ENCODE results near the gene B3GALT2. TPM values are rescaled to one million over a fixed set of nuclear protein-coding genes. Genes with fewer than 3 reads are reported as not detected.

The B3GALT2 gene
- total and polyA plus RNA-seq, 9 of the 15 experiments (the other 6 are each of a cell fraction or from before 2014, with no cell fraction given) = 0.03 TPM; not detected in 8

DNA sequence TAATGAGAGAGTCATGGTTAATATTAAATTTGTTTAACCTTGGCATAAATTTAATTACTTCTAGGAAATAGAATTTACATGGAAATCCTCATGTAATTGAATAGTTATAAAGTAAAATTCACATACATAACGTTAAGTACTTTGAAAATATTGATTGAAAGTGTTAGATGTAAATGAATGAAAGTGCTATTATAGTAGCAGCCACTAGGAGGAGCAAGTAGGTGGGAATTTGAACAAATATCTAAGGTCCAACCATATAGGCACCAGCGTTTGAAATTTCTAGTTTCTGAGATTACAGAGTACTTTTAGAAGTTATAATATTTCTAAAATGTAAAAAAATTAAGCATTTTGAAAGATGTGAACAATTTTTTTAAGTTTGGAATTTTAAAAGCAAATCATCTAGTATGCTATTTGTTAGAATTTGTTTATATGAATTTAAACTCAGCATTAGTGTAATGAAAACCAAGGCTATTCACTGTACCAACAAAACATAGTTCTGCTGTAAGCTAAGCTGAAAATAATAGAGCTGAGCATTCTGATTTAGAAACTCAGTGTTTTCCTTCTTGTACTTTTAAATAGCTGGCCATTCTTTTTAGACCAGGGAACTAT is 3.3 kb downstream of the B3GALT2 start (continued):
- TF ChIP-seq ZNF212 (CRISPR knock-in tag; IDR thresholded peaks at IDR 0.05) (no peak), FOXA3 (CRISPR knock-in tag; conservative IDR thresholded peaks at IDR 0.05 in 1 of 2, IDR thresholded peaks at IDR 0.05 in 1 of 2) (no peak), JUN (IDR thresholded peaks at IDR 0.05; ENCODE audit: borderline replicate concordance, low read depth, low read length) (no peak), JUN (CRISPR knock-in tag; IDR thresholded peaks at IDR 0.05; ENCODE audit: borderline replicate concordance) (no peak), ZNF589 (CRISPR knock-in tag; IDR thresholded peaks at IDR 0.05; ENCODE audit: low read depth) (no peak), ZNF561 (CRISPR knock-in tag; conservative IDR thresholded peaks at IDR 0.05) (no peak), POLR3A (IDR thresholded peaks at IDR 0.05; ENCODE audit: borderline replicate concordance, extremely low read depth, insufficient read depth, insufficient read length) (no peak), ZZZ3 (IDR thresholded peaks at IDR 0.05) (no peak), ZC3H11A (IDR thresholded peaks at IDR 0.05; ENCODE audit: low read depth, low read length) (no peak), NFATC3 (IDR thresholded peaks at IDR 0.05) (no peak), HMGN3 (IDR thresholded peaks at IDR 0.05; ENCODE audit: borderline replicate concordance, extremely low read depth, insufficient read length, low read depth, low read length) (no peak), RAD21 (CRISPR knock-in tag; conservative IDR thresholded peaks at IDR 0.05 in 1 of 2, IDR thresholded peaks at IDR 0.05 in 1 of 2) (peak; percentile 63 to 66), TEAD4 (IDR thresholded peaks at IDR 0.05; ENCODE audit: low read length) (0 out of 2 replicates have a peak, but pooled peaks have one; percentile 12), TEAD4 (CRISPR knock-in tag; IDR thresholded peaks at IDR 0.05; ENCODE audit: borderline replicate concordance) (no peak), TSC22D4 (tag; IDR thresholded peaks at IDR 0.05) (no peak), NFE2 (IDR thresholded peaks at IDR 0.05; ENCODE audit: low read depth) (no peak), DNMT1 (IDR thresholded peaks at IDR 0.05) (no peak), CEBPG (CRISPR knock-in tag; IDR thresholded peaks at IDR 0.05) (no peak), CEBPG (tag; conservative IDR thresholded peaks at IDR 0.05 in 1 of 2, IDR thresholded peaks at IDR 0.05 in 1 of 2) (no peak), TCFL5 (CRISPR knock-in tag; conservative IDR thresholded peaks at IDR 0.05) (no peak), BCL6 (CRISPR knock-in tag; IDR thresholded peaks at IDR 0.05) (no peak), MTF1 (CRISPR knock-in tag; IDR thresholded peaks at IDR 0.05; ENCODE audit: borderline replicate concordance) (no peak)
- TF ChIP-seq, protein P1, sequence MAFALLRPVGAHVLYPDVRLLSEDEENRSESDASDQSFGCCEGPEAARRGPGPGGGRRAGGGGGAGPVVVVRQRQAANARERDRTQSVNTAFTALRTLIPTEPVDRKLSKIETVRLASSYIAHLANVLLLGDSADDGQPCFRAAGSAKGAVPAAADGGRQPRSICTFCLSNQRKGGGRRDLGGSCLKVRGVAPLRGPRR (CRISPR knock-in tag; IDR thresholded peaks at IDR 0.05) = no peak
- TF ChIP-seq, protein P2, sequence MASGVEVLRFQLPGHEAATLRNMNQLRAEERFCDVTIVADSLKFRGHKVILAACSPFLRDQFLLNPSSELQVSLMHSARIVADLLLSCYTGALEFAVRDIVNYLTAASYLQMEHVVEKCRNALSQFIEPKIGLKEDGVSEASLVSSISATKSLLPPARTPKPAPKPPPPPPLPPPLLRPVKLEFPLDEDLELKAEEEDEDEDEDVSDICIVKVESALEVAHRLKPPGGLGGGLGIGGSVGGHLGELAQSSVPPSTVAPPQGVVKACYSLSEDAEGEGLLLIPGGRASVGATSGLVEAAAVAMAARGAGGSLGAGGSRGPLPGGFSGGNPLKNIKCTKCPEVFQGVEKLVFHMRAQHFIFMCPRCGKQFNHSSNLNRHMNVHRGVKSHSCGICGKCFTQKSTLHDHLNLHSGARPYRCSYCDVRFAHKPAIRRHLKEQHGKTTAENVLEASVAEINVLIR (CRISPR knock-in tag; IDR thresholded peaks at IDR 0.05) = no peak
- TF ChIP-seq, protein P3, sequence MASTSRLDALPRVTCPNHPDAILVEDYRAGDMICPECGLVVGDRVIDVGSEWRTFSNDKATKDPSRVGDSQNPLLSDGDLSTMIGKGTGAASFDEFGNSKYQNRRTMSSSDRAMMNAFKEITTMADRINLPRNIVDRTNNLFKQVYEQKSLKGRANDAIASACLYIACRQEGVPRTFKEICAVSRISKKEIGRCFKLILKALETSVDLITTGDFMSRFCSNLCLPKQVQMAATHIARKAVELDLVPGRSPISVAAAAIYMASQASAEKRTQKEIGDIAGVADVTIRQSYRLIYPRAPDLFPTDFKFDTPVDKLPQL (IDR thresholded peaks at IDR 0.05; ENCODE audit: extremely low read depth, insufficient read length) = no peak
